Neural cell (in vitro differentiated cells): Measurements from ENCODE around the gene NLRC5. TPM values are rescaled to one million over a fixed set of nuclear protein-coding genes. Genes with fewer than 3 reads are reported as not detected.
A peak's percentile ranks its signal among the peaks of the same experiment; 100 is the strongest.

ENCODE experiments used
- H2AFZ ChIP-seq: fragments of 200-600, 300-800 bp; sonication (generic), shearing (Covaris generic); 2 replicates; pipeline ENCODE4 v1.6.0; 2014; ENCODE audit warnings: low read depth, mild to moderate bottlenecking, antibody characterized with exemption, low read length, moderate library complexity
- H3F3A ChIP-seq: fragments of 200-600 bp; shearing (Covaris generic); 2 replicates; pipeline ENCODE4 v1.6.1; 2016; ENCODE audit warnings: mild to moderate bottlenecking, moderate library complexity, mixed read lengths, antibody characterized with exemption, low read length; ENCODE audit not compliant: insufficient read depth, poor library complexity, severe bottlenecking
- H3K27ac ChIP-seq: fragments of 200-600, 300-800 bp; sonication (generic), shearing (Covaris generic); 2 replicates; pipeline ENCODE4 v1.5.1; 2014; ENCODE audit warnings: mild to moderate bottlenecking, low read length, moderate library complexity
- H3K27me3 ChIP-seq: fragments of 300-800, 200-600 bp; sonication (generic), shearing (Covaris generic); 2 replicates; pipeline ENCODE4 v1.6.0; 2014; ENCODE audit warnings: mild to moderate bottlenecking, low read depth, low read length, moderate library complexity; ENCODE audit not compliant: insufficient read depth
- H3K36me3 ChIP-seq: fragments of 300-800, 200-600 bp; sonication (generic), shearing (Covaris generic); 2 replicates; pipeline ENCODE4 v1.5.1; 2014; ENCODE audit warnings: mild to moderate bottlenecking, antibody characterized with exemption, low read length, moderate library complexity; ENCODE audit not compliant: insufficient read depth
- H3K4me2 ChIP-seq: fragments of 300-800, 200-600 bp; sonication (generic), shearing (Covaris generic); 2 replicates; pipeline ENCODE4 v1.6.0; 2014; ENCODE audit warnings: mild to moderate bottlenecking, low read length
- H3K4me3 ChIP-seq: fragments of 300-800, 200-600 bp; sonication (generic), shearing (Covaris generic); 2 replicates; pipeline ENCODE4 v1.5.1; 2014; ENCODE audit warnings: mild to moderate bottlenecking, low read length, moderate library complexity
- H3K79me2 ChIP-seq: fragments of 200-600 bp; shearing (Covaris generic); replicated peaks from 2 replicates; pipeline ENCODE4 v1.6.0; 2014; ENCODE audit warnings: mild to moderate bottlenecking, low read length, moderate library complexity; ENCODE audit not compliant: insufficient read depth
- H3K9ac ChIP-seq: fragments of 300-800, 200-600 bp; sonication (generic), shearing (Covaris generic); 2 replicates; pipeline ENCODE4 v1.6.1; 2016; ENCODE audit warnings: mild to moderate bottlenecking, low read length, mixed read lengths
- H3K9me2 ChIP-seq: fragments of 200-600 bp; shearing (Covaris generic); 2 replicates; pipeline ENCODE4 v1.6.1; 2016; ENCODE audit warnings: mild to moderate bottlenecking, low read length, mixed read lengths; ENCODE audit not compliant: insufficient read depth
- H3K9me3 ChIP-seq: fragments of 200-600, 300-800 bp; sonication (generic), shearing (Covaris generic); 2 replicates; pipeline ENCODE4 v1.6.1; 2016; ENCODE audit warnings: mild to moderate bottlenecking, mixed run types, low read length, moderate library complexity, mixed read lengths
- H4K20me1 ChIP-seq: fragments of 200-600 bp; shearing (Covaris generic); 2 replicates; pipeline ENCODE4 v1.6.1; 2016; ENCODE audit warnings: mild to moderate bottlenecking, mixed run types; ENCODE audit not compliant: insufficient read depth
- CTCF ChIP-seq: fragments of 450-650 bp; IDR thresholded peaks from 2 replicates; pipeline ENCODE4 v1.5.1; 2014; ENCODE audit warnings: antibody characterized with exemption, mild to moderate bottlenecking, moderate library complexity; ENCODE audit not compliant: poor library complexity, severe bottlenecking
- EP300 ChIP-seq: fragments of 450-650 bp; conservative IDR thresholded peaks from 2 replicates; pipeline ENCODE4 v1.6.1; 2014; ENCODE audit warnings: antibody characterized with exemption, mild to moderate bottlenecking, moderate library complexity; ENCODE audit not compliant: poor library complexity, severe bottlenecking
- EZH2 ChIP-seq: fragments of 200-600, 300-800 bp; shearing (Covaris generic), sonication (generic); IDR thresholded peaks from 2 replicates; pipeline ENCODE4 v1.6.1; 2014; ENCODE audit warnings: antibody characterized with exemption, low read length, borderline replicate concordance, mild to moderate bottlenecking; ENCODE audit not compliant: insufficient read depth, poor library complexity, severe bottlenecking
- MXI1 ChIP-seq: fragments of 450-650 bp; conservative IDR thresholded peaks from 2 replicates; pipeline ENCODE4 v1.6.1; 2014; ENCODE audit warnings: antibody characterized with exemption, mild to moderate bottlenecking; ENCODE audit not compliant: poor library complexity, severe bottlenecking
- POLR2AphosphoS5 ChIP-seq: IDR thresholded peaks from 2 replicates; pipeline ENCODE4 v1.6.1; 2012
- REST ChIP-seq: IDR thresholded peaks from 2 replicates; pipeline ENCODE4 v1.6.1; 2012; ENCODE audit warnings: borderline replicate concordance
- TAF1 ChIP-seq: IDR thresholded peaks from 2 replicates; pipeline ENCODE4 v1.6.1; 2012; ENCODE audit warnings: low read depth
- polyA plus RNA-seq: library from polyadenylated mRNA; depleted of rRNA; stranded (reverse); fragments of >200 nt; gene quantifications from 2 replicates; pipeline ENCODE4 v1.2.3, GENCODE V29; 2014

Gene NLRC5
- polyA plus RNA-seq, 1 donor from 2014 or later: not detected

GRCh38 chr16:56961851-56962281, 27.5 kb upstream of the NLRC5 start, which contains the start of gene CETP:
Gene CETP (plus strand): TSS chr16:56961950. CDS start chr16:56961980, 30 bp downstream.
- no peaks in the 10 kb centered on the region for H3F3A ChIP-seq
- no peaks in the 10 kb centered on the region for H3K36me3 ChIP-seq
- no peak within 1 kb of the TSS for H3K4me3 ChIP-seq
- H3K9me2 ChIP-seq: no peaks in the 10 kb centered on the region
- no peaks in the 10 kb centered on the region for H3K27me3 ChIP-seq
- TF ChIP-seq TAF1 (no peak), CTCF (no peak), POLR2AphosphoS5 (no peak), EP300 (no peak), REST (no peak), MXI1 (no peak)
- no peak within 1 kb of the TSS for H3K27ac ChIP-seq
- H3K9ac ChIP-seq: no peak within 1 kb of the TSS
- H3K79me2 ChIP-seq: no peaks in the 10 kb centered on the region
- no peaks in the 10 kb centered on the region for H3K9me3 ChIP-seq
- H4K20me1 ChIP-seq: no peaks in the 10 kb centered on the region
- no peak within 1 kb of the TSS for H2AFZ ChIP-seq
- H3K4me2 ChIP-seq: no peak within 1 kb of the TSS

- Histone ChIP-seq H2AFZ (no peak overlapping the region), H3K27me3 (no peaks in the 10 kb centered on the region), H3K79me2 (no peaks in the 10 kb centered on the region), H4K20me1 (no peaks in the 10 kb centered on the region), H3F3A (no peaks in the 10 kb centered on the region), H3K36me3 (no peaks in the 10 kb centered on the region), H3K27ac (no peak overlapping the region), H3K4me2 (no peak overlapping the region), H3K4me3 (no peak overlapping the region), H3K9ac (no peak overlapping the region), H3K9me2 (no peaks in the 10 kb centered on the region), H3K9me3 (no peaks in the 10 kb centered on the region)
- peak; percentile 49 for TF ChIP-seq CTCF
- TF ChIP-seq EZH2: no peak
Measured at GRCh38 chr16:56964243-56965148, 24.9 kb upstream of the NLRC5 start.
